GM12873 (cell line): Measurements from ENCODE around the gene RSBN1.

Experiments used
- TF ChIP-seq, protein P1 (sequence below): IDR thresholded peaks from 2 replicates; pipeline ENCODE4 v1.5.1; 2012; ENCODE audit warnings: low read depth, mild to moderate bottlenecking, moderate library complexity, low read length, control low read depth; ENCODE audit not compliant: insufficient read depth; ENCODE audit errors: missing control alignments

RSBN1 gene

DNA sequence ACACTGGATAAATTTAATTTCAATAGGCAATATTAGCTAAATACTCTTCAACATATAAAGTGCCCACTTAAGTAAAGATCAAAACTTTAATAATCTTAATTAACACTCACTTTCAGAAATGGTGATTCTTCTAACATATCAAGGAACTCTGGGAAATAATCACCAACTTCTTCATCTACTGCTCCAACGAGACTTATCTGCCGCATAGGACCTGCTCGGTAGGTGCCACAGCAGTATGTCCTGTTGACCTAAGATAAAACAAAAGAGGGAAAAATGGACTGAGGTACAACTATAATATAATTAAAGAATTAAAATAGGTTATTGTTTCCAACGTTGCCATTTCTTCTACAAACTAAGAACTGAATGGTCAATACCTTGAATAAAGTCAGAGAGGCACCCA lies 34.7 kb downstream of the RSBN1 start:
- TF ChIP-seq, protein P1, sequence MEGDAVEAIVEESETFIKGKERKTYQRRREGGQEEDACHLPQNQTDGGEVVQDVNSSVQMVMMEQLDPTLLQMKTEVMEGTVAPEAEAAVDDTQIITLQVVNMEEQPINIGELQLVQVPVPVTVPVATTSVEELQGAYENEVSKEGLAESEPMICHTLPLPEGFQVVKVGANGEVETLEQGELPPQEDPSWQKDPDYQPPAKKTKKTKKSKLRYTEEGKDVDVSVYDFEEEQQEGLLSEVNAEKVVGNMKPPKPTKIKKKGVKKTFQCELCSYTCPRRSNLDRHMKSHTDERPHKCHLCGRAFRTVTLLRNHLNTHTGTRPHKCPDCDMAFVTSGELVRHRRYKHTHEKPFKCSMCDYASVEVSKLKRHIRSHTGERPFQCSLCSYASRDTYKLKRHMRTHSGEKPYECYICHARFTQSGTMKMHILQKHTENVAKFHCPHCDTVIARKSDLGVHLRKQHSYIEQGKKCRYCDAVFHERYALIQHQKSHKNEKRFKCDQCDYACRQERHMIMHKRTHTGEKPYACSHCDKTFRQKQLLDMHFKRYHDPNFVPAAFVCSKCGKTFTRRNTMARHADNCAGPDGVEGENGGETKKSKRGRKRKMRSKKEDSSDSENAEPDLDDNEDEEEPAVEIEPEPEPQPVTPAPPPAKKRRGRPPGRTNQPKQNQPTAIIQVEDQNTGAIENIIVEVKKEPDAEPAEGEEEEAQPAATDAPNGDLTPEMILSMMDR, result no peak

DNA sequence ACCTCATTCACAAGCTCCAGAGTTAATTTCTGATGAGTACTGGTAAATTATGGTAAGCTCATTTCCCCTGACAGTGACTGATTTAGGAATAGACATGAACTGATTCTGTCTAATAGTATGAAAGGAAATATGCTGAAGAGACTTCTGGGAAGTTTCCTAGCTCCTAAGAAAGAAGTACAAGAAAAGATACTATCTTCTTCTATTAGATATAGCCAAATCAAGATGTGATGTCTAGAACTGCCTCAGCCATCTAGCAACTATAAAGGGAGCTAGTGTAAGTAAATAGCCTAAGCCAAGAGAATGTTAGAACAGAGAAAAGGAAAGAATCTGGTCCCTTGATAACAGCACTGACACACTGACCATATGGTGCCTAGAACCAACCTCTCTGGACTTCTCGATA lies 42.2 kb downstream of the RSBN1 start:
- TF ChIP-seq, protein P1, result no peak

DNA sequence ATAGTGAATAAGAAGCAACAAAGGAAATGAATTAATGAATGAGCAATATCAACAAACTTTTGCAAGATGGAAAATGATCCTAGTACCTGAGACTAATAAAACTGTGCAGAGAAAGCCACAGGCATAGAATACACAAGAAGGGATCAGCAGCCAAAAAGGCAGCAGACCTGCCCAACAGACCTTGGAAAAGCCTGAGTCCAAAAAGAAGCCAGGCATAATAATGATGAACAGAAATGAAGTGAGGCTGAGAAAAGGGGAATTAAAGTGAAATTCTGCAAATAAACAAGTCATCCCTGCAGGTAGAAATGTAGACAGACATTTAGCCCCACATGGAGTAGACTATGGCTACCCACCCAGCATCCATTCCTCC lies 42.7 kb downstream of the RSBN1 start:
- TF ChIP-seq, protein P1, result no peak

DNA sequence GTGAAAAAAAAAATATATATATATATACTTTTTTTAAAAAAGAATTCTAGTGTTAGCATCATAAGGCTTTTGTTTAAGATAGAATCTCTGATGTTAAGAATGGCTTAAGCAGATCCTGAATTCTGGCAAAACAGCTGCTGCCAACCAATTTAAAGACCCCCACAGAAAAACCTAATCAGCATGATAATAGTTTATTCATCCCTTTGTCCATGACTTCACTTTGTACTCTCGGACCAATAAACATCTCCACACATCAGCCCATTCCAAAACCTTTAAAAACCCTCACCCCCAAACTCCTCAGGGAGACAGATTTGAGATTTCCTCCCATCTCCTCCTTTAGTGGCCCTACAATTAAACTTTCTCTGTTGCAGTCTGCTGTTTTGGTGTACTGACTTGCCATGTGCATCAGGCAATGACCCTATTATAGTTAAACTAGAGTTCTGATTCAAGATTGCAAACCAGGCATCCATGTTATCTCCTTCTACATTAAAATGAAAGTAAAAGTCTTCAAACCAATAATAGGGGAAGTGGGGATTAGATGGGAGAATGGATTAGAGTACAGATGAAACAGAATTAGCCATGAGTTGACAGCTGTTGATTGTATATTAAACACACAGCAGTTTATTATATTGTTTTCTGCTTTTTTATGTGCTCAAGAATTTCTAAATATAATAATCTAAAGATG lies 43.2 kb downstream of the RSBN1 start:
- TF ChIP-seq, protein P1, result no peak

DNA sequence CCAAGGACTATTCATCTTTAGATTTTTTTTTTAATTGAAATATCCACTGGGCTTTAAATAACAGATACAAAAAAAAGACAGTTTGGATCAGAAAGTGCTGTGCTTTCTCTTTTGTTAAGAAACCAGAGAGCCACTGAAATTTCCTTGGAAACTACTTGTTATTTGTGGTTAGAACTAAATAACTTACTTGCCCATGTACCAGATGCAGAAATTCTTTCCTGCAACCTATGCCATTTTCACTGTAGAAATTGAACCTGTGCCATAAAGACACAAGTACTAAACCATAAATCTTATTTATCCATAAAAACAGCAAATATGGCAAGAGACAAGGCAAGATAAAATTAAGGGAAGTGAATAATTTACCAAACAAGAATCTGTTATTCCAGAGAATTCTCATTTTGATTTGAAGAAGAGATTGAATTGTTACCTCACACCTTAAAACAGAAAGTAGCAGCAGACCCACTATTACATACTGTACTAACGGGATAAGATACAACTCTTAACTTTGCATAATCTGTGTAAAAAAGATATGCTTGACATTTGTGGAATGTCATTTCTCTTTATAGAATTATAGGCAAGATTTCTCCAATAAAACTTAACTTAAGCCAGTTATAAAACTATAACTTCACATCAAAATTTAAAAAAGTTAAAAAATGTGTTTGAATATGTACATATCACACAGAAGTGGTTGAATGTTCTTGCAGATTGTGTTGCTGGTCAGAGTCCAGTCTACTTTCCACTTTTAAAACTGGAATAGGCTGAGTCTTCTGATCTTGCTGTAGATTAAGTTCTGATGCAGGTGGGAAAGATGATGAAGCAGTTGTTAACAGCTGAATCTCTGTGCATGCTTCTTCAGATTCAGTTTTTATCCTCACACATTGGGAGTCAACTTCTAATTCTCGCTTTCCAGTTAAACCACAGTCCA lies 46.7 kb downstream of the RSBN1 start:
- TF ChIP-seq, protein P1, result no peak

DNA sequence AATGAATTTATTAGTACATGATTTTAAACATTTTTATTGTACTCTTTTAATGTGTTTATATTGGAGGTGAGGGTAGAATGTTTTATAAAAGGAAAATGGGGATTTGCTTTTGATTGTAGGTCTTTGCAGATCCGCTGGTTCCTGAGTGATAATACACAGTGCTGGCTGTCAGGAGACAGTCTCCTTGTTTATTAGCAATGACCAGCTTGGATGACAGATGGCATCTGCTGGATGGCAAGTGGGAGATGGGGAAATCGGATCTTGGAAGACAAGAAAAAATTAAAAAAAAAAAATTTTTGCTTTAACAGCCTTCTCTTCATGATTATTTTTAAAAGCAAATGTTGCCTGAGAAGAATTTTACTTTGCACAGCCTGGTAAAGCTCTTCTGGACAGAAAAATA lies 48.6 kb downstream of the RSBN1 start:
- TF ChIP-seq, protein P1, result no peak

DNA sequence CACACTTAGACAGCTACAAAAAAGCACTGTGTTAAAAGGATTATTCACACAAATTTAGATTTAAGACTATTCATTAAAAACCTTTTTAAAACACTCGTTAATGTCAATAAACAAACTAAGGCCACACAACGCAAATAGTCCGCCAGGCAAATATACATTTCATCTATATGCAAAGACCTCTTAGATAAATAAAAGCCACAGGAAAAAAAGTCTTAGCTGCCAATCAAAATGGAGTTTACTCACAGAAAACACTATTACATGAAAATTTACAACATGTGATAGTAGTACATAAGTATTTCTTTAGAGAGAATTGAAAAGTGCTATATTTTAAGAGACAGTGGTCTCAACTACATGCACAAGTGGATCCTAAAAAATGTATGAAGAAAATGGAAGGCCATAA lies 50.3 kb downstream of the RSBN1 start:
- TF ChIP-seq, protein P1, result no peak
